CD4-positive, alpha-beta T cell (primary cell): Measurements from ENCODE around the gene UBXN11. TPM values are rescaled to one million over a fixed set of nuclear protein-coding genes. Genes with fewer than 3 reads are reported as not detected.
"Not testable (repeated sequence)": the region's sequence is repeated elsewhere in the genome, so short reads cannot be mapped to it uniquely, and the experiment has no call there.

Experiments used
- ATAC-seq: fragments of 200-7000 bp; cut with Tn5 transposase; one replicate; pipeline ENCODE4 v1.10.0; 2022; ENCODE audit warnings: mild to moderate bottlenecking; ENCODE audit not compliant: poor library complexity
- CTCF ChIA-PET: fragments of 350-600 bp; sonication (Branson Sonifier 250); formaldehyde crosslinking; loops from one replicate; lab custom pipeline; 2021; ENCODE audit warnings: antibody characterized with exemption, inconsistent platforms; lab: Charles Lee
- POLR2A ChIA-PET: fragments of 350-600 bp; sonication (Branson Sonifier 250); formaldehyde crosslinking; loops from one replicate; lab custom pipeline; 2021; ENCODE audit warnings: antibody characterized with exemption, inconsistent platforms; lab: Charles Lee
- DNase-seq, 14 experiments: peaks; one replicate each; pipeline ENCODE4 v3.0.0-alpha.2; 2013 to 2020; ENCODE audit warnings: mixed read lengths in 2 of 14
- H3K27ac ChIP-seq, 2 donors: one replicate each; pipeline versions ENCODE4 v1.5.1 to v1.7.0; 2013; ENCODE audit warnings: low read length in 2 of 2, low read depth in 1 of 2, mild to moderate bottlenecking in 1 of 2
- H3K27me3 ChIP-seq, 2 experiments: 1 replicate in 1 of 2; 2 replicates in 1 of 2; pipeline versions ENCODE4 v1.6.1 to v1.7.0; 2013; ENCODE audit warnings: low read length in 2 of 2, control low read depth in 1 of 2, mild to moderate bottlenecking in 1 of 2, moderate library complexity in 1 of 2; ENCODE audit not compliant: insufficient read depth in 2 of 2, control insufficient read depth in 1 of 2
- H3K36me3 ChIP-seq: one replicate; pipeline ENCODE4 v1.6.1; 2013; ENCODE audit warnings: low read length, control low read depth; ENCODE audit not compliant: insufficient read depth
- H3K4me1 ChIP-seq: one replicate; pipeline ENCODE4 v1.6.1; 2013; ENCODE audit warnings: low read length, control low read depth; ENCODE audit not compliant: insufficient read depth
- H3K4me3 ChIP-seq: one replicate; pipeline ENCODE4 v1.5.1; 2013; ENCODE audit warnings: mild to moderate bottlenecking, low read length, moderate library complexity
- H3K9me3 ChIP-seq, 2 experiments: 1 replicate in 1 of 2; 2 replicates in 1 of 2; pipeline versions ENCODE4 v1.6.1 to v1.7.0; 2013; ENCODE audit warnings: low read length in 2 of 2, mild to moderate bottlenecking in 2 of 2, control low read depth in 1 of 2, moderate library complexity in 1 of 2; ENCODE audit not compliant: control insufficient read depth in 1 of 2, insufficient read depth in 1 of 2
- H3K27ac Mint-ChIP-seq: one replicate; pipeline ENCODE4 v1.8.0; 2020; ENCODE audit warnings: mixed read lengths
- H3K27me3 Mint-ChIP-seq: one replicate; pipeline ENCODE4 v1.8.0; 2021; ENCODE audit warnings: mixed read lengths
- H3K36me3 Mint-ChIP-seq: one replicate; pipeline ENCODE4 v1.8.0; 2021; ENCODE audit warnings: low read depth, mixed read lengths
- H3K4me1 Mint-ChIP-seq: one replicate; pipeline ENCODE4 v1.8.0; 2021; ENCODE audit warnings: low read depth, mixed read lengths
- H3K4me3 Mint-ChIP-seq: one replicate; pipeline ENCODE4 v1.8.0; 2020; ENCODE audit warnings: mild to moderate bottlenecking, mixed read lengths
- H3K9me3 Mint-ChIP-seq: one replicate; pipeline ENCODE4 v1.8.0; 2020; ENCODE audit warnings: mixed read lengths
- CTCF ChIP-seq: fragments of 200-600 bp; IDR thresholded peaks from one replicate; pipeline ENCODE4 v1.8.0; 2022; ENCODE audit warnings: antibody characterized with exemption, mild to moderate bottlenecking
- intact Hi-C, 2 experiments: fragments of 100-400 bp; cut with DNase I in 1 of 2; cut with micrococcal nuclease in 1 of 2; formaldehyde crosslinking; loops; one replicate each; pipeline versions ENCODE4 v1.15.1 to v1.9.0; 2023 to 2025; cut with DNase I, micrococcal nuclease
- total RNA-seq, 174 experiments: library from RNA in 2 of 174; stranded (reverse) in 2 of 174; gene quantifications; one replicate each; pipeline ENCODE4 v1.2.3 and lab custom pipeline; 2021 to 2026

Gene UBXN11
- total RNA-seq, 2 experiments from 2014 or later: 39.3 to 42.3 TPM

DNA sequence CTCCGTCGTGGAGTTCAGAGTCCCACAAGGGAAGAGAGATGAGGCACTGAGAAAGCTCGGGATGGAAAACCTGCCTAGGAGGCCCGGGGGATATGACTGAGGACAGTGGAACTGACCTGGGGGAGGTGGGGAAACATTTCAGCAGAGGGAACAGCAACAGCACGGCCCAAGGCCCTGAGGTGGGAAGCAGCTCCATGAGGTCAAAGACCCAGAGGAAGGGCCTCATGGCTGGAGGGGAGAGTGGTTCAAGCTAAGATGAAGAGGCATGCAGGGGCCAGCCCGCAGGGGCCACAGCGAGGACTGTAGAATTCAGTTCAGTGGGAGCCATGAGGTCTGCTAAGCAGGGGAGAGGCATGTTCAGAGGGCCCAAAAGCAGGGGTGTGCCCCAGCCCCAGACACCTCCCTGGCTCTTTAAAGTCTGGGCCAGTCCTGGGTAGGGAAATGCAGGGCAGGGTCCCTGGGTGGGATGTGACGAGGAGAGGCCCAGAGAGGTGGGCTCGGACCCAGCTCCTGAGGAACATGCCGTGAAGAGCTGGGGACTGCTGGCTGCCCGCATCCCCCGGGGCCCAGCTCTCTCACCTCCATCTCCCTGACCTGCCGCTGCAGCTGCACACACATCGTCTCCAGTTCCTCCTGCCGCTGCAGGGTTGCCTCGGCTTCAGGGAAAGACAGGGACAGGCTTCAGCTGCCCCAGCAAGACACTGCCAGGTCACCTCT is 9.9 kb downstream of the UBXN11 start:
- DNase-seq (peak in 1 of 14 experiments; percentile 1), ATAC-seq (no peak)
- CTCF ChIA-PET: no interaction called here
- H3K4me3 ChIP-seq: no peak overlapping the region
- no peak overlapping the region for H3K4me3 Mint-ChIP-seq
- H3K27me3 Mint-ChIP-seq: no peaks in the 10 kb centered on the region
- H3K27ac ChIP-seq: no peak overlapping the region
- peaks cover 29% of the 10 kb centered on the region for H3K4me1 Mint-ChIP-seq
- no peaks in the 10 kb centered on the region for H3K9me3 Mint-ChIP-seq
- H3K36me3 Mint-ChIP-seq: peaks cover 12% of the 10 kb centered on the region
- intact Hi-C loops: no loop called here
- H3K9me3 ChIP-seq: no peaks in the 10 kb centered on the region
- no peak for TF ChIP-seq CTCF
- POLR2A ChIA-PET: interaction anchor here (0.8 to 1.8 kb wide), 5 partner anchors 7 to 21 kb away, joined by 3 to 6 read pairs (median 5); partner anchors contain the start of genes CD52 and UBXN11
- H3K36me3 ChIP-seq: peaks cover 11% of the 10 kb centered on the region
- H3K27ac Mint-ChIP-seq: peak overlapping the region; percentile 12
- no peaks in the 10 kb centered on the region for H3K27me3 ChIP-seq
- peaks cover 54% of the 10 kb centered on the region for H3K4me1 ChIP-seq

DNA sequence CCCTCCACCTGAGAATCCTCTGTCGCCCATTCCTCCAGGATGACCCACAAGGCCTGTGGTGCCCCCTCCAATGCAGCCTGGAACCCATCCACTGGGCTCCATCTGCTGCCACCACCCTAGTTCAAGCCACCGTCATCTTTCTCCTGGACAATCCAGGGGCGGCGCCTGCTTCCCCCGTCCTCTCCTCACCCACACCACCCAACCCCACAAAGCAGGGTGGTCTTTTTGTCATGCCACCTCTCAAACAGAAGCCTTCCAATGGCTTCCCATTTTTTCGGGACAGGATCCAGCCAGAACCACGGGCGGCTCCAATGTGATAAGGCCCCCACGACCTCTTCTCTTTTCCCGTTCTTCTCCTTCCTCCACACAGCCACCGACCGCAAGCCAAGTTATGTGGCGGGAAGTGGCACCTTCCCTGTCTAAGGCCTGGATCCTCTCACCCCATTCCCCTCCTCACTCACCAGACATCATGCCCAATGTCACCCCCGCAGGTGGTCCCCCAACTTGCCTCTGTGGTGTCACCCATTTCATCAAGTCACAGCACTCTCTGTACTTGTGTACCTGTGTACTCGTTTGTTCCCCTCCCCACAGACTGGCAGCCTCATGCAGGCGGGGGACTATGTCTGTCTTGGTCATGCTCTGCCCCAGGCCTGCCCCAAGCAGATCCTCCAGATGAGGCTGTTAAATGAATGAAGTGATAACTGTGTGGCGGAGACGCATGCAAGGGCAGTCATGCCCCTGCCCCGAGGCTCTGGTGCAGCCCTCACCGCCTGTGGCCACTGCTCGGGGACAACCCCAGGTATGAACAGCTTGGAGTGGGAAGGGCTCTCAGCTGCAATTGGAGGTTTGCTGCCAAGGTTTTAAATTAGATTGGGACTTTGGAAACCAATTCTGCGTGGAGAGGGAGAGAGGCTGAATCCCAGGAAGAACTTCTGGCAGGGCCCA is 11.0 kb downstream of the UBXN11 start:
- H3K27ac Mint-ChIP-seq: peak overlapping the region; percentile 22
- no peak overlapping the region for H3K4me3 Mint-ChIP-seq
- peak in 1 of 14 experiments; percentile 0 for DNase-seq
- H3K9me3 Mint-ChIP-seq: no peaks in the 10 kb centered on the region
- ATAC-seq: no peak
- H3K9me3 ChIP-seq: no peaks in the 10 kb centered on the region
- peaks cover 57% of the 10 kb centered on the region for H3K4me1 ChIP-seq
- peaks cover 39% of the 10 kb centered on the region for H3K4me1 Mint-ChIP-seq
- H3K27ac ChIP-seq: no peak overlapping the region
- no peaks in the 10 kb centered on the region for H3K27me3 Mint-ChIP-seq
- no peak for TF ChIP-seq CTCF
- CTCF ChIA-PET: no interaction called here
- peaks cover 11% of the 10 kb centered on the region for H3K36me3 ChIP-seq
- no peak overlapping the region for H3K4me3 ChIP-seq
- H3K27me3 ChIP-seq: no peaks in the 10 kb centered on the region
- POLR2A ChIA-PET: interaction anchor here (1.8 to 20.7 kb wide), 2 partner anchors 20 to 26 kb away, joined by 5 to 977 read pairs; partner anchors contain the start of gene CD52
- H3K36me3 Mint-ChIP-seq: peaks cover 12% of the 10 kb centered on the region
- intact Hi-C loops: no loop called here

- Histone ChIP-seq H3K27me3 (no peaks in the 10 kb centered on the region), H3K27ac (no peak overlapping the region), H3K4me1 (peaks cover 68% of the 10 kb centered on the region), H3K9me3 (no peaks in the 10 kb centered on the region), H3K4me3 (no peak overlapping the region), H3K36me3 (peaks cover 11% of the 10 kb centered on the region)
- Mint-ChIP-seq H3K9me3 (no peaks in the 10 kb centered on the region), H3K4me1 (peaks cover 48% of the 10 kb centered on the region), H3K4me3 (no peak overlapping the region), H3K27me3 (no peaks in the 10 kb centered on the region), H3K27ac (no peak overlapping the region), H3K36me3 (peaks cover 12% of the 10 kb centered on the region)
- DNase-seq (peak in 1 of 14 experiments; percentile 2), ATAC-seq (no peak)
- TF ChIP-seq CTCF: no peak
- CTCF ChIA-PET: no interaction called here
- intact Hi-C loops: no loop called here
- POLR2A ChIA-PET: interaction anchor here (1.0 to 20.7 kb wide), 2 partner anchors 8 to 28 kb away, joined by 3 to 977 read pairs; partner anchors contain the start of gene CD52
Observed at GRCh38 chr1:26293911-26294463, 12.4 kb downstream of the UBXN11 start.

GRCh38 chr1:26292735-26293134 is 13.7 kb downstream of the UBXN11 start:
- intact Hi-C loops, DNase-seq, H3K9me3 ChIP-seq, ATAC-seq, H3K4me3 Mint-ChIP-seq, CTCF ChIA-PET, H3K27me3 ChIP-seq, H3K27me3 Mint-ChIP-seq, H3K9me3 Mint-ChIP-seq, H3K4me3 ChIP-seq: not testable (repeated sequence)
- Mint-ChIP-seq H3K36me3 (peaks cover 12% of the 10 kb centered on the region), H3K27ac (peak overlapping the region; percentile 66), H3K4me1 (peaks cover 60% of the 10 kb centered on the region)
- H3K27ac ChIP-seq: peak overlapping the region; percentile 15 to 55
- H3K4me1 ChIP-seq: peaks cover 77% of the 10 kb centered on the region
- POLR2A ChIA-PET: interaction anchor here (11.7 to 20.7 kb wide), 2 partner anchors 16 to 29 kb away, joined by 270 to 977 read pairs; partner anchors contain the start of genes CD52 and UBXN11
- peaks cover 11% of the 10 kb centered on the region for H3K36me3 ChIP-seq
